H1 (cell line): ENCODE results near the gene CXCL1. TPM values are rescaled to one million over a fixed set of nuclear protein-coding genes. Genes with fewer than 3 reads are reported as not detected.

Source experiments
- CHD2 ChIP-seq: IDR thresholded peaks from 2 replicates; pipeline ENCODE4 v1.6.1; 2012; ENCODE audit warnings: low read length, improper control_type of control experiment
- NRF1 ChIP-seq: IDR thresholded peaks from 2 replicates; pipeline ENCODE4 v1.6.1; 2011; ENCODE audit warnings: mild to moderate bottlenecking, low read depth, low read length, improper control_type of control experiment
- TAF7 ChIP-seq: optimal IDR thresholded peaks from 2 replicates; pipeline ENCODE3; 2011; ENCODE audit warnings: low read depth, mild to moderate bottlenecking, inconsistent platforms, low read length, moderate library complexity, borderline replicate concordance
- polyA plus RNA-seq, 7 experiments: library from polyadenylated mRNA; depleted of rRNA in 3 of 7; stranded (reverse) in 5 of 7; unstranded in 2 of 7; fragments of >200 nt in 5 of 7; fragments of 200-250 nt in 2 of 7; gene quantifications; 1 replicate in 5 of 7; 2 replicates in 1 of 7; 4 replicates in 1 of 7; pipeline versions ENCODE4 v1.2.1 to v1.2.3, GENCODE V29; 2011 to 2013; ENCODE audit warnings: missing spikeins in 2 of 7, mixed read lengths in 2 of 7
- total RNA-seq: library from RNA; stranded (reverse); fragmentation: NEBNext Ultra II Directional; extraction: Animal tissue kit (Norgen Biotek cat#: 25700); gene quantifications from 2 replicates; pipeline ENCODE4 v1.2.1, GENCODE V29; 2021

Gene CXCL1
- total and polyA plus RNA-seq, 2 of the 8 experiments (the other 6 are each of a cell fraction or from before 2014, with no cell fraction given) = 0.77 to 0.80 TPM

DNA sequence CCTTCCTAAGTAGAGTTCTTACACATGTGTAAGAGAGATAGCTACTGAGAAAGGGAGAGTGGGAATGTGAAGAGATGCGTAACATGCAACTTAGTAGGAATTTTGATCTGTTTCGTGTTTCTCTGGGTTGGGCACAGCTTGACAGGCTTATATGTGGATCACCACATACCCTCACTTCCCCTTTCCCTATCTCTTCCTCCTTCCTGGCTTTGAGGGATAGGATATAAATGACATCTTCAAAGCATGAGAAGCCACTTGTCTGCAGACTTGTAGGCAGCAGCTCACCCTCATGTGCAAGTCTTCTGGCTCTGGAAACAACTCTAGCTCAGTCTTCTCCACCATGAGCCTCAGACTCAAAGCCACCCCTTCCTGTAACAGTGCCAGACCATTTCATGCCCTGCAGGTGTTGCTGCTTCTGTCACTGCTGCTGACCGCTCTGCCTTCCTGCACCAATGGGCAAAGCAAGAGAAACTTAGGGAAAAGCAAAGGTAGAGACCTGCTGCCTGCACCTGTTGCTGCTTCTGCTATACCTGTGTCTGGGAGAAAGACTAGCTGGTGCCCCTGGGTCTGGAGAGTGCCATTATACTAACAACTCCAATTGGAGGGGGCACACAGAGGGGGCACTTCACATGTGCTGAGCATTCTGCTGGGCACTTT is 21.5 kb upstream of the CXCL1 start (continued):
- TF ChIP-seq TAF7 = no peak
- no peak for TF ChIP-seq CHD2
- no peak for TF ChIP-seq NRF1
